MM.1S (cell line): ENCODE data around the gene OLFML2A.

ENCODE experiments used
- DNase-seq: peaks from one replicate; pipeline ENCODE4 v3.0.0-alpha.2; 2015
- H2AFZ ChIP-seq: fragments of 300-600 bp; sonication (generic); 2 replicates; pipeline ENCODE4 v1.6.0; 2016; ENCODE audit warnings: antibody characterized with exemption, low read length
- H3F3A ChIP-seq: fragments of 300-600 bp; sonication (generic); 2 replicates; pipeline ENCODE4 v1.6.1; 2016; ENCODE audit warnings: mild to moderate bottlenecking, antibody characterized with exemption, low read length, moderate library complexity, mixed read lengths; ENCODE audit not compliant: insufficient read depth
- H3K27ac ChIP-seq: fragments of 300-600 bp; sonication (generic); 2 replicates; pipeline ENCODE4 v1.5.1; 2016; ENCODE audit warnings: mild to moderate bottlenecking, low read length
- H3K27me3 ChIP-seq: fragments of 300-600 bp; sonication (generic); replicated peaks from 2 replicates; pipeline ENCODE4 v1.6.0; 2016; ENCODE audit warnings: low read length; ENCODE audit not compliant: insufficient read depth
- H3K36me3 ChIP-seq: fragments of 300-600 bp; sonication (generic); replicated peaks from 2 replicates; pipeline ENCODE4 v1.6.1; 2016; ENCODE audit warnings: mild to moderate bottlenecking, low read length, mixed read lengths; ENCODE audit not compliant: insufficient read depth
- H3K4me1 ChIP-seq: fragments of 300-600 bp; sonication (generic); 2 replicates; pipeline ENCODE4 v1.6.1; 2016; ENCODE audit warnings: low read length, mixed read lengths
- H3K4me2 ChIP-seq: fragments of 300-600 bp; sonication (generic); 2 replicates; pipeline ENCODE4 v1.6.0; 2016; ENCODE audit warnings: low read depth, low read length
- H3K4me3 ChIP-seq: fragments of 300-600 bp; sonication (generic); 2 replicates; pipeline ENCODE4 v1.5.1; 2016; ENCODE audit warnings: low read length, mixed read lengths
- H3K79me2 ChIP-seq: fragments of 300-600 bp; sonication (generic); 2 replicates; pipeline ENCODE4 v1.6.1; 2016; ENCODE audit warnings: mixed run types, low read length, mixed read lengths
- H3K9ac ChIP-seq: fragments of 300-600 bp; sonication (generic); 2 replicates; pipeline ENCODE4 v1.6.1; 2016; ENCODE audit warnings: low read length, mixed read lengths
- H3K9me2 ChIP-seq: fragments of 300-600 bp; sonication (generic); replicated peaks from 2 replicates; pipeline ENCODE4 v1.6.1; 2016; ENCODE audit warnings: mild to moderate bottlenecking, low read length, mixed read lengths; ENCODE audit not compliant: insufficient read depth
- H3K9me3 ChIP-seq: fragments of 300-600 bp; sonication (generic); replicated peaks from 2 replicates; pipeline ENCODE4 v1.6.1; 2016; ENCODE audit warnings: mild to moderate bottlenecking, low read length, mixed read lengths; ENCODE audit not compliant: insufficient read depth
- H4K20me1 ChIP-seq: fragments of 300-600 bp; sonication (generic); 2 replicates; pipeline ENCODE4 v1.6.1; 2016; ENCODE audit warnings: mild to moderate bottlenecking, low read length, moderate library complexity, mixed read lengths; ENCODE audit not compliant: insufficient read depth
- CTCF ChIP-seq: fragments of 300-600 bp; sonication (generic); IDR thresholded peaks from 2 replicates; pipeline ENCODE4 v1.5.1; 2016; ENCODE audit warnings: antibody characterized with exemption, low read length, mixed read lengths
- EZH2 ChIP-seq: fragments of 300-600 bp; sonication (generic); optimal IDR thresholded peaks from 2 replicates; pipeline ENCODE3; 2017; ENCODE audit warnings: low read depth, mild to moderate bottlenecking, antibody characterized with exemption, low read length, mixed read lengths
- EZH2phosphoT487 ChIP-seq: fragments of 300-600 bp; sonication (generic); IDR thresholded peaks from 2 replicates; pipeline ENCODE4 v1.6.1; 2018; ENCODE audit warnings: antibody characterized with exemption, low read length

OLFML2A gene

GRCh38 chr9:124852829-124853531, 76.0 kb downstream of the OLFML2A start, which contains the start of gene WDR38:
WDR38 (plus strand) TSS chr9:124853460; CDS start chr9:124853532, 72 bp downstream.
- H3K9me3 ChIP-seq = no peaks in the 10 kb centered on the region
- H3K4me1 ChIP-seq = 0 out of 2 replicates have a peak, but pooled peaks cover 8% of the 10 kb centered on the region
- TF ChIP-seq EZH2phosphoT487 (no peak), CTCF (peak; percentile 94)
- H3K36me3 ChIP-seq = no peaks in the 10 kb centered on the region; the same call in 1 of the 2 replicates
- H3K79me2 ChIP-seq = no peaks in the 10 kb centered on the region; the same call in 1 of the 2 replicates
- no peak within 1 kb of the TSS for H3K27ac ChIP-seq
- no peaks in the 10 kb centered on the region for H3K27me3 ChIP-seq
- peak within 1 kb of the TSS; percentile 100 for H3K4me2 ChIP-seq
- peak within 1 kb of the TSS; percentile 62; the same call in 1 of the 2 replicates for H3K9ac ChIP-seq
- H2AFZ ChIP-seq = peak within 1 kb of the TSS; percentile 99
- H3K4me3 ChIP-seq = peak within 1 kb of the TSS; percentile 72
- peaks cover 12% of the 10 kb centered on the region for H4K20me1 ChIP-seq
- peaks cover 40% of the 10 kb centered on the region for H3F3A ChIP-seq
- peak; percentile 77 for DNase-seq
- no peaks in the 10 kb centered on the region for H3K9me2 ChIP-seq

- H3K79me2 ChIP-seq = peaks cover 6% of the 10 kb centered on the region
- TF ChIP-seq EZH2 (no peak), EZH2phosphoT487 (no peak), CTCF (no peak)
- no peak overlapping the region for H3K27ac ChIP-seq
- H3K4me3 ChIP-seq = peak overlapping the region; percentile 72
- H2AFZ ChIP-seq = peak overlapping the region; percentile 99
- H3K9me2 ChIP-seq = no peaks in the 10 kb centered on the region
- H3K9ac ChIP-seq = peak overlapping the region; percentile 62; the same call in 1 of the 2 replicates
- no peaks in the 10 kb centered on the region for H3K27me3 ChIP-seq
- peaks cover 19% of the 10 kb centered on the region for H4K20me1 ChIP-seq
- H3K9me3 ChIP-seq = no peaks in the 10 kb centered on the region
- H3F3A ChIP-seq = peaks cover 47% of the 10 kb centered on the region
- DNase-seq = no peak
- H3K4me1 ChIP-seq = 0 out of 2 replicates have a peak, but pooled peaks cover 8% of the 10 kb centered on the region
- H3K36me3 ChIP-seq = no peaks in the 10 kb centered on the region; the same call in 1 of the 2 replicates
- peak overlapping the region; percentile 100 for H3K4me2 ChIP-seq
These were observed 76.7 kb downstream of the OLFML2A start for GRCh38 chr9:124853605-124854143.

- no peaks in the 10 kb centered on the region for H3K9me3 ChIP-seq
- no peak overlapping the region for H3K4me3 ChIP-seq
- H3K27ac ChIP-seq = no peak overlapping the region
- DNase-seq = no peak
- H4K20me1 ChIP-seq = peaks cover 24% of the 10 kb centered on the region
- H3F3A ChIP-seq = peaks cover 52% of the 10 kb centered on the region
- H3K27me3 ChIP-seq = no peaks in the 10 kb centered on the region
- no peaks in the 10 kb centered on the region for H3K9me2 ChIP-seq
- H3K36me3 ChIP-seq = peaks cover 3% of the 10 kb centered on the region; the same call in 1 of the 2 replicates
- no peak for TF ChIP-seq EZH2
- TF ChIP-seq CTCF = no peak
- no peak for TF ChIP-seq EZH2phosphoT487
- H2AFZ ChIP-seq = no peak overlapping the region
- no peak overlapping the region for H3K4me2 ChIP-seq
- no peak overlapping the region for H3K9ac ChIP-seq
- H3K4me1 ChIP-seq = 0 out of 2 replicates have a peak, but pooled peaks cover 8% of the 10 kb centered on the region
- H3K79me2 ChIP-seq = peaks cover 11% of the 10 kb centered on the region
These were observed 77.2 kb downstream of the OLFML2A start for GRCh38 chr9:124854161-124854560.
